Smooth muscle cell (in vitro differentiated cells): Measurements from ENCODE around the gene SEPTIN7. TPM values are rescaled to one million over a fixed set of nuclear protein-coding genes. Genes with fewer than 3 reads are reported as not detected.

Experiments used
- DNase-seq: peaks from one replicate; lab custom pipeline; 2025; ENCODE audit not compliant: unreplicated experiment; lab: John Stamatoyannopoulos, UW
- H2AFZ ChIP-seq: fragments of 200-600 bp; sonication (generic); 2 replicates; pipeline ENCODE4 v1.6.0; 2016; ENCODE audit warnings: antibody characterized with exemption, low read depth, mild to moderate bottlenecking
- H3F3A ChIP-seq: fragments of 200-600 bp; sonication (generic); 2 replicates; pipeline ENCODE4 v1.6.0; 2017; ENCODE audit warnings: antibody characterized with exemption, low read depth
- H3K27ac ChIP-seq: fragments of 200-600 bp; sonication (generic); 2 replicates; pipeline ENCODE4 v1.5.1; 2016; ENCODE audit warnings: low read depth, mild to moderate bottlenecking
- H3K27me3 ChIP-seq: fragments of 200-600 bp; sonication (generic); 2 replicates; pipeline ENCODE4 v1.6.1; 2016; ENCODE audit warnings: low read depth, mild to moderate bottlenecking
- H3K36me3 ChIP-seq: fragments of 200-600 bp; sonication (generic); 2 replicates; pipeline ENCODE4 v1.5.1; 2016; ENCODE audit warnings: low read depth
- H3K4me1 ChIP-seq: fragments of 200-600 bp; sonication (generic); 2 replicates; pipeline ENCODE4 v1.5.1; 2016; ENCODE audit warnings: low read depth
- H3K4me2 ChIP-seq: fragments of 200-600 bp; sonication (generic); 2 replicates; pipeline ENCODE4 v1.6.0; 2016; ENCODE audit warnings: mild to moderate bottlenecking
- H3K4me3 ChIP-seq: fragments of 200-600 bp; sonication (generic); 2 replicates; pipeline ENCODE4 v1.5.1; 2016; ENCODE audit warnings: mild to moderate bottlenecking
- H3K79me2 ChIP-seq: fragments of 200-600 bp; sonication (generic); 2 replicates; pipeline ENCODE4 v1.6.0; 2016; ENCODE audit warnings: low read depth, mild to moderate bottlenecking
- H3K9ac ChIP-seq: fragments of 200-600 bp; sonication (generic); 2 replicates; pipeline ENCODE4 v1.6.0; 2016; ENCODE audit warnings: low read depth
- H3K9me3 ChIP-seq: fragments of 200-600 bp; sonication (generic); replicated peaks from 2 replicates; pipeline ENCODE4 v1.5.1; 2016; ENCODE audit warnings: low read depth
- H4K20me1 ChIP-seq: fragments of 200-600 bp; sonication (generic); 2 replicates; pipeline ENCODE4 v1.6.0; 2016; ENCODE audit warnings: low read depth
- CTCF ChIP-seq: fragments of 200-600 bp; sonication (generic); IDR thresholded peaks from 2 replicates; pipeline ENCODE4 v1.5.1; 2017; ENCODE audit warnings: borderline replicate concordance, mild to moderate bottlenecking, antibody characterized with exemption; ENCODE audit not compliant: insufficient read depth, poor library complexity, severe bottlenecking
- WGBS: methylation state at CpG from one replicate; pipeline ENCODE4 v1.1.7; 2016; ENCODE audit warnings: low lambda C conversion rate; 5-methylcytosine and 5-hydroxymethylcytosine counted together
- polyA plus RNA-seq: library from polyadenylated mRNA; unstranded; fragments of >200 nt; fragmentation: Nextera tagmentation; extraction: Ambion mirVana; gene quantifications from 2 replicates; pipeline ENCODE4 v1.2.1, GENCODE V29; 2016
- total RNA-seq: library from RNA; depleted of rRNA; stranded (reverse); fragments of >200 nt; gene quantifications from 2 replicates; pipeline ENCODE4 v1.2.3, GENCODE V29; 2014

The SEPTIN7 gene
- total and polyA plus RNA-seq, 2 experiments from 2014 or later, result 452 to 491 TPM

DNA sequence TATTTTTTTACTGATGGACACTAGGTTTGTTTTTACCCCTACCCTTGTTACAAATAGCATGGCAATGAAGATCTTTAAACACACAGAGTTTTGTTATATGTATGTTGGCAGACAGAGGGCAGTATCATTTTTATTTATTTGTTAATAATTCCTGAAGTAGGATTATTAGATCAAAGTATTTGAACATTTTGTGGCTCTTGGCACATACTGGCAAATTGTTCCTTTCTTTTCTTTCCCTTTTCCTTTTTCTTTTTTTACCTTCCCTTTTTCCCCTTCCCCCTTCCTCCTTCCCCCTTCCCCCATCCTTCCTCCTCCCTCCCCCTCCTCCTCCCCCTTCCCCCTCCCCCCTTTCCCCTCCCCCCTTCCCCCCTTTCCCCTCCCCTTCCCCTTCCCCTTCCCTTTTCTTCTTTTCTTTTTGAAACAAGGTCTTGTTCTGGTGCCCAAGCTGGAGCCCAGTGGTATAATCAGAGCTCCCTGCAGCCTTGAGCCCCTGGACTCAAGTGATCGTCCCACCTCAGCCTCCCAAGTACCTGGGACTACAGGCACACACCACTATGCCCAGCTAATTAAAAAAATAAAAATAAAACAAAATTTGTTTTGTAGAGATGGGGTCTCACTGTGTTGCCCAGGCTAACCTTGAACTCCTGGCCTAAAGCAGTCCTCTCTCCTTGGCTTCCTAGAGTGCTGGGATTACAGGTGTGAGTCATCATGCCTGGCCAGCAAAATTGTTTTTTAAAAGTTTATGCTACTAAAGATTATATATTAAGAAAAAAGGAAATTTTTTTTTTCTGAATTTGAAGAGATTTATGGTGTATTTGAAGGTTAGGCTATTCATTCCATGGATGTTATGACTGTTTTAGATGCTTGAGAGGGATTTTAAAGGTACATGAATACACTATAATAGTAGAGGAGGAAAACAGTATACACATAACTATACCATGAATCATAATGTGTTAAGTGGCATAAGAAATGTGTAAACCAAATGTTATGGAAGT, 39.3 kb downstream of the SEPTIN7 start:
- Histone ChIP-seq H3K36me3 (no peaks in the 10 kb centered on the region), H4K20me1 (peaks cover 96% of the 10 kb centered on the region), H3K79me2 (peaks cover 96% of the 10 kb centered on the region), H3K4me1 (no peaks in the 10 kb centered on the region), H2AFZ (no peak overlapping the region), H3K9me3 (no peaks in the 10 kb centered on the region), H3K4me2 (no peak overlapping the region), H3K9ac (no peak overlapping the region), H3K27me3 (no peaks in the 10 kb centered on the region), H3F3A (peaks cover 4% of the 10 kb centered on the region), H3K4me3 (no peak overlapping the region), H3K27ac (peak overlapping the region; percentile 50)
- TF ChIP-seq CTCF, result no peak
- 93% methylated on average over 1 of the region's 1 CpG for WGBS
- no peak for DNase-seq

- WGBS, result 97% methylated on average over 11 of the region's 11 CpGs
- Histone ChIP-seq H4K20me1 (peaks cover 100% of the 10 kb centered on the region), H3K4me1 (no peaks in the 10 kb centered on the region)
These were observed 46.1 kb downstream of the SEPTIN7 start for GRCh38 chr7:35846816-35847412.

DNA sequence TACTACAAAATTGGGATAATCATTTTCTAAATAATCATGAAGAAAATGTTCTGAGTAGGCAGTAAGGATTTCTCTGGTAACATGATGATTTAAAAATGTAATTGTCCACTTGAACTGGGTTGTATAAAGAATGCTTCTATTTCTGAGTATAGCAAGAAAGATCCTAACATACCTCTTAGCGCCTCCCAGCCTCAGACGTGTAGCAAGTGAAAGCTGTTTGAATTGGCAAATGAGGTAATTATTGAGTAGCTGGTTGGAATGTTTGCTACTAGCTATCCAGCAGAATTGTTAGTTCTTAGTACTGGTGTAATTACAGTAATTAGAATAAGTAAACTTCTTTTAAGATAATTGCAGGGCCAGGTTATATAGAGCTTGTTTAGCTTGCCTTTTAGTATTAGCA, 47.9 kb downstream of the SEPTIN7 start:
- Histone ChIP-seq H3K36me3 (no peaks in the 10 kb centered on the region), H3K27me3 (no peaks in the 10 kb centered on the region), H3K4me3 (no peak overlapping the region), H2AFZ (no peak overlapping the region), H3F3A (peaks cover 16% of the 10 kb centered on the region), H3K9ac (no peak overlapping the region), H3K27ac (peak overlapping the region; percentile 13), H3K9me3 (no peaks in the 10 kb centered on the region), H3K4me2 (no peak overlapping the region), H3K79me2 (peaks cover 98% of the 10 kb centered on the region), H3K4me1 (no peaks in the 10 kb centered on the region), H4K20me1 (peaks cover 100% of the 10 kb centered on the region)
- no peak for DNase-seq
- WGBS, result 64% methylated on average over 2 of the region's 2 CpGs
- no peak for TF ChIP-seq CTCF

More at GRCh38 chr7:35846816-35847412, 46.1 kb downstream of the SEPTIN7 start:
- Histone ChIP-seq H3K9me3 (no peaks in the 10 kb centered on the region), H3F3A (peaks cover 16% of the 10 kb centered on the region), H3K9ac (no peak overlapping the region), H3K27me3 (no peaks in the 10 kb centered on the region), H3K36me3 (no peaks in the 10 kb centered on the region), H3K4me2 (no peak overlapping the region), H3K27ac (no peak overlapping the region), H3K79me2 (peaks cover 98% of the 10 kb centered on the region), H2AFZ (no peak overlapping the region), H3K4me3 (no peak overlapping the region)
- no peak for DNase-seq
- TF ChIP-seq CTCF, result no peak
